IMR-90 (cell line): ENCODE data around the gene ORAI3. TPM values are rescaled to one million over a fixed set of nuclear protein-coding genes. Genes with fewer than 3 reads are reported as not detected.

Source experiments
- ATAC-seq: fragments of 200-7000 bp; cut with Tn5 transposase; 2 replicates; pipeline ENCODE4 v1.9.1; 2020; ENCODE audit warnings: low read depth, mild to moderate bottlenecking, moderate library complexity
- BruUV-seq: library from RNA; stranded (reverse); fragments of 400-500 nt; replicated peaks from 2 replicates; lab custom pipeline; 2021; lab: Mats Ljungman, UMichigan
- CTCF ChIA-PET: fragments of 300-600 bp; formaldehyde crosslinking; extraction: SDS; loops from one replicate; lab custom pipeline; 2021; ENCODE audit warnings: antibody characterized with exemption; lab: Yijun Ruan, JAX
- POLR2A ChIA-PET: fragments of 300-600 bp; sonication (Branson Sonifier 250); formaldehyde crosslinking; loops from one replicate; lab custom pipeline; 2022; ENCODE audit warnings: antibody characterized with exemption; ENCODE audit not compliant: unreplicated experiment; lab: Charles Lee
- DNase-seq: peaks from one replicate; pipeline ENCODE4 v3.0.0; 2013
- H2AFZ ChIP-seq: replicated peaks from 2 replicates; pipeline ENCODE3; 2013; ENCODE audit warnings: low read length, mild to moderate bottlenecking; ENCODE audit not compliant: poor library complexity
- H2AK5ac ChIP-seq: 2 replicates; pipeline ENCODE4 v1.6.1; 2013; ENCODE audit warnings: low read depth, low read length, inconsistent platforms
- H2AK9ac ChIP-seq: replicated peaks from 2 replicates; pipeline ENCODE3; 2013; ENCODE audit warnings: mild to moderate bottlenecking, low read depth, low read length, moderate library complexity; ENCODE audit not compliant: poor library complexity
- H2BK120ac ChIP-seq: 2 replicates; pipeline ENCODE4 v1.6.1; 2013; ENCODE audit warnings: low read depth, low read length, inconsistent platforms
- H2BK15ac ChIP-seq: 3 replicates; pipeline ENCODE4 v1.6.1; 2013; ENCODE audit warnings: low read depth, low read length, inconsistent platforms
- H2BK20ac ChIP-seq: 2 replicates; pipeline ENCODE4 v1.6.1; 2013; ENCODE audit warnings: low read depth, mild to moderate bottlenecking, inconsistent platforms, low read length, moderate library complexity
- H2BK5ac ChIP-seq: 2 replicates; pipeline ENCODE4 v1.6.1; 2013; ENCODE audit warnings: mild to moderate bottlenecking, low read depth, low read length, inconsistent platforms; ENCODE audit not compliant: poor library complexity, severe bottlenecking
- H3K14ac ChIP-seq: replicated peaks from 2 replicates; pipeline ENCODE4 v1.6.1; 2013; ENCODE audit warnings: low read depth, low read length, inconsistent platforms
- H3K18ac ChIP-seq: 2 replicates; pipeline ENCODE4 v1.6.1; 2013; ENCODE audit warnings: low read depth, low read length, control low read depth
- H3K23ac ChIP-seq: 2 replicates; pipeline ENCODE4 v1.6.1; 2013; ENCODE audit warnings: low read depth, low read length, inconsistent platforms
- H3K27ac ChIP-seq: 2 replicates; pipeline ENCODE4 v1.5.1; 2013; ENCODE audit warnings: mild to moderate bottlenecking, control low read depth, low read length; ENCODE audit not compliant: insufficient read depth
- H3K27me3 ChIP-seq: 2 replicates; pipeline ENCODE4 v1.6.1; 2013; ENCODE audit warnings: low read length; ENCODE audit not compliant: control insufficient read depth, insufficient read depth
- H3K36me3 ChIP-seq: 2 replicates; pipeline ENCODE4 v1.6.1; 2013; ENCODE audit warnings: low read length, mixed read lengths; ENCODE audit not compliant: control insufficient read depth, insufficient read depth
- H3K4ac ChIP-seq: 2 replicates; pipeline ENCODE4 v1.6.1; 2013; ENCODE audit warnings: low read depth, low read length, inconsistent platforms
- H3K4me1 ChIP-seq: 2 replicates; pipeline ENCODE4 v1.6.1; 2013; ENCODE audit warnings: low read length, mixed read lengths; ENCODE audit not compliant: control insufficient read depth, insufficient read depth
- H3K4me2 ChIP-seq: 2 replicates; pipeline ENCODE4 v1.6.1; 2013; ENCODE audit warnings: low read depth, mild to moderate bottlenecking, control low read depth, low read length, moderate library complexity
- H3K4me3 ChIP-seq: 2 replicates; pipeline ENCODE4 v1.5.1; 2013; ENCODE audit warnings: low read depth, mild to moderate bottlenecking, control low read depth, low read length, moderate library complexity; ENCODE audit not compliant: insufficient read depth
- H3K56ac ChIP-seq: 2 replicates; pipeline ENCODE4 v1.6.1; 2013; ENCODE audit warnings: low read length, inconsistent platforms; ENCODE audit not compliant: insufficient read depth; ENCODE audit errors: extremely low read depth
- H3K79me1 ChIP-seq, 2 experiments: 2 replicates each; pipeline ENCODE4 v1.6.1; 2013; ENCODE audit warnings: low read length in 2 of 2, inconsistent platforms in 1 of 2, low read depth in 1 of 2
- H3K9ac ChIP-seq: 2 replicates; pipeline ENCODE4 v1.6.1; 2013; ENCODE audit warnings: low read depth, low read length, control low read depth
- H3K9me1 ChIP-seq: 2 replicates; pipeline ENCODE4 v1.6.1; 2013; ENCODE audit warnings: low read length, inconsistent platforms; ENCODE audit not compliant: insufficient read depth
- H3K9me3 ChIP-seq: 2 replicates; pipeline ENCODE4 v1.6.1; 2013; ENCODE audit warnings: low read length; ENCODE audit not compliant: control insufficient read depth, insufficient read depth
- H4K20me1 ChIP-seq: 2 replicates; pipeline ENCODE4 v1.6.1; 2013; ENCODE audit warnings: low read length, inconsistent platforms; ENCODE audit not compliant: insufficient read depth
- H4K5ac ChIP-seq: 2 replicates; pipeline ENCODE4 v1.6.1; 2013; ENCODE audit warnings: mild to moderate bottlenecking, low read depth, low read length, control low read depth
- H4K8ac ChIP-seq, 2 experiments: 2 replicates each; pipeline ENCODE4 v1.6.1; 2013; ENCODE audit warnings: low read depth in 2 of 2, low read length in 2 of 2, control low read depth in 1 of 2, inconsistent platforms in 1 of 2
- H4K91ac ChIP-seq: 2 replicates; pipeline ENCODE4 v1.6.1; 2013; ENCODE audit warnings: low read depth, low read length, inconsistent platforms; ENCODE audit not compliant: insufficient read depth
- BHLHE40 ChIP-seq: fragments of 150-350 bp; IDR thresholded peaks from 2 replicates; pipeline ENCODE4 v1.6.1; 2016; ENCODE audit warnings: mild to moderate bottlenecking, low read depth, low read length
- CEBPB ChIP-seq: IDR thresholded peaks from 2 replicates; pipeline ENCODE4 v1.6.1; 2012; ENCODE audit warnings: low read depth, low read length, improper control_type of control experiment
- CHD1 ChIP-seq: IDR thresholded peaks from 2 replicates; pipeline ENCODE4 v1.6.1; 2012; ENCODE audit warnings: low read depth, low read length, improper control_type of control experiment
- FOS ChIP-seq: fragments of 150-350 bp; IDR thresholded peaks from 2 replicates; pipeline ENCODE4 v1.6.1; 2016; ENCODE audit warnings: low read depth, low read length
- MAFK ChIP-seq: IDR thresholded peaks from 2 replicates; pipeline ENCODE4 v1.6.1; 2012; ENCODE audit warnings: low read depth, low read length, improper control_type of control experiment
- MAZ ChIP-seq: IDR thresholded peaks from 2 replicates; pipeline ENCODE4 v1.6.1; 2012; ENCODE audit warnings: low read depth, mild to moderate bottlenecking, low read length, improper control_type of control experiment, moderate library complexity, borderline replicate concordance
- MXI1 ChIP-seq: IDR thresholded peaks from 2 replicates; pipeline ENCODE4 v1.6.1; 2012; ENCODE audit warnings: low read depth, mild to moderate bottlenecking, low read length, moderate library complexity, borderline replicate concordance
- NFE2L2 ChIP-seq: fragments of 150-350 bp; IDR thresholded peaks from 2 replicates; pipeline ENCODE4 v1.6.1; 2016; ENCODE audit warnings: low read depth, mild to moderate bottlenecking, low read length
- POLR2A ChIP-seq: IDR thresholded peaks from 2 replicates; pipeline ENCODE4 v1.6.1; 2012; ENCODE audit warnings: mild to moderate bottlenecking, low read depth, low read length
- RAD21 ChIP-seq: IDR thresholded peaks from 2 replicates; pipeline ENCODE4 v1.6.1; 2012; ENCODE audit warnings: low read length, improper control_type of control experiment
- RCOR1 ChIP-seq: IDR thresholded peaks from 2 replicates; pipeline ENCODE4 v1.6.1; 2012; ENCODE audit warnings: mild to moderate bottlenecking, low read length, improper control_type of control experiment; ENCODE audit not compliant: insufficient replicate concordance
- RFX5 ChIP-seq: IDR thresholded peaks from 2 replicates; pipeline ENCODE4 v1.8.0; 2012; ENCODE audit warnings: low read depth, mild to moderate bottlenecking, low read length, moderate library complexity
- SMC3 ChIP-seq: fragments of 150-350 bp; IDR thresholded peaks from 2 replicates; pipeline ENCODE4 v1.6.1; 2016; ENCODE audit warnings: low read depth, mild to moderate bottlenecking, antibody characterized with exemption, low read length, moderate library complexity
- WGBS, 2 experiments: methylation state at CpG; one replicate each; pipeline versions ENCODE4 v1.1.5 to v1.1.7; 2013; ENCODE audit warnings: missing lambda C conversion rate in 2 of 2; ENCODE audit not compliant: insufficient read length in 1 of 2; ENCODE audit errors: extremely low coverage in 2 of 2; 5-methylcytosine and 5-hydroxymethylcytosine counted together
- dilution Hi-C: fragments of 300-500 bp; cut with HindIII; formaldehyde crosslinking; loops from one replicate; pipeline ENCODE4 v1.14.3; 2018; ENCODE audit warnings: low sequenced_read_pairs; ENCODE audit not compliant: unreplicated experiment
- in situ Hi-C: fragments of 300-500 bp; cut with MboI; formaldehyde crosslinking; loops from 3 replicates; pipeline ENCODE4 v1.14.3; 2019; ENCODE audit warnings: low sequenced_read_pairs, inconsistent platforms, mixed read lengths
- intact Hi-C: fragments of 100-400 bp; cut with micrococcal nuclease; formaldehyde crosslinking; loops from 2 replicates; pipeline ENCODE4 v1.10.0; 2022
- polyA plus RNA-seq, 3 experiments: library from polyadenylated mRNA; depleted of rRNA; stranded (reverse); fragments of >200 nt; gene quantifications; 2 replicates each; pipeline ENCODE4 v1.2.3, GENCODE V29; 2012; ENCODE audit warnings: low replicate concordance in 1 of 3
- total RNA-seq: library from RNA; depleted of rRNA; stranded (reverse); fragments of >200 nt; gene quantifications from 2 replicates; pipeline ENCODE4 v1.2.3, GENCODE V29; 2012
- TF ChIP-seq, protein P1 (sequence below): fragments of 150-350 bp; IDR thresholded peaks from 2 replicates; pipeline ENCODE4 v1.6.1; 2017; ENCODE audit warnings: mild to moderate bottlenecking, antibody characterized with exemption, low read length, low read depth
- TF ChIP-seq, protein P2 (sequence below): conservative IDR thresholded peaks from 2 replicates; pipeline ENCODE4 v1.5.1; 2012; ENCODE audit warnings: mild to moderate bottlenecking, low read depth, low read length, improper control_type of control experiment
- TF ChIP-seq, protein P3 (sequence below): fragments of 150-350 bp; IDR thresholded peaks from 2 replicates; pipeline ENCODE4 v1.6.1; 2016; ENCODE audit warnings: low read depth, mild to moderate bottlenecking, low read length, moderate library complexity, borderline replicate concordance

Gene ORAI3
- total and polyA plus RNA-seq, 2 of the 4 experiments (the other 2 are of a cell fraction), result 6.8 to 16.9 TPM

DNA sequence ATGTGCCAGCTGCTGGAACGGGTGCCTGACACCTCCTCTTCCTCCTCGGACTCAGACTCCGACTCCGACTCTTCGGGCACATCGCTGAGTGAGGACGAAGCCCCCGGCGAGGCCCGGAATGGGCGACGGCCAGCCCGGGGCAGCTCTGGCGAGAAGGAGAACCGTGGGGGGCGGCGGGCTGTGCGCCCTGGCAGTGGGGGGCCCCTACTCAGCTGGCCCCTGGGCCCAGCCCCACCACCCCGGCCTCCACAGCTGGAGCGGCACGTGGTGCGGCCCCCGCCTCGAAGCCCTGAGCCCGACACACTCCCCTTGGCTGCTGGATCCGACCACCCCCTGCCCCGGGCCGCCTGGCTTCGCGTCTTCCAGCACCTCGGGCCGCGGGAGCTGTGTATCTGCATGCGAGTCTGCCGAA is 18.7 kb upstream of the ORAI3 start:
- CTCF ChIA-PET, result no interaction called here
- in situ Hi-C loops (no loop called here), dilution Hi-C loops (no loop called here), intact Hi-C loops (no loop called here)
- Histone ChIP-seq H3K4me2 (no peak overlapping the region), H3K36me3 (peaks cover 52% of the 10 kb centered on the region), H4K5ac (no peak overlapping the region), H3K9me1 (peaks cover 3% of the 10 kb centered on the region; the same call in 1 of the 2 replicates), H3K4me1 (no peaks in the 10 kb centered on the region), H2AK5ac (no peak overlapping the region), H2BK15ac (no peak overlapping the region), H3K4ac (no peak overlapping the region), H3K23ac (no peak overlapping the region), H4K20me1 (peaks cover 5% of the 10 kb centered on the region), H2AFZ (peak overlapping the region; percentile 10), H3K18ac (no peak overlapping the region), H3K9me3 (no peaks in the 10 kb centered on the region), H2AK9ac (no peak overlapping the region), H4K91ac (no peak overlapping the region), H2BK5ac (no peak overlapping the region), H3K4me3 (no peak overlapping the region), H4K8ac (no peak overlapping the region), H2BK20ac (no peak overlapping the region), H3K14ac (no peak overlapping the region), H2BK120ac (no peak overlapping the region), H3K27ac (no peak overlapping the region), H3K79me1 (peaks cover 0 to 37% of the 10 kb centered on the region in 2 experiments; a peak in 2 of 4 replicates), H3K27me3 (no peaks in the 10 kb centered on the region), H3K56ac (no peak overlapping the region), H3K9ac (no peak overlapping the region)
- TF ChIP-seq POLR2A (no peak), BHLHE40 (no peak), RCOR1 (no peak), RAD21 (no peak), SMC3 (no peak), RFX5 (no peak), MXI1 (no peak), MAZ (no peak), CEBPB (no peak), NFE2L2 (no peak), CHD1 (no peak), MAFK (no peak), FOS (no peak)
- TF ChIP-seq, protein P1, sequence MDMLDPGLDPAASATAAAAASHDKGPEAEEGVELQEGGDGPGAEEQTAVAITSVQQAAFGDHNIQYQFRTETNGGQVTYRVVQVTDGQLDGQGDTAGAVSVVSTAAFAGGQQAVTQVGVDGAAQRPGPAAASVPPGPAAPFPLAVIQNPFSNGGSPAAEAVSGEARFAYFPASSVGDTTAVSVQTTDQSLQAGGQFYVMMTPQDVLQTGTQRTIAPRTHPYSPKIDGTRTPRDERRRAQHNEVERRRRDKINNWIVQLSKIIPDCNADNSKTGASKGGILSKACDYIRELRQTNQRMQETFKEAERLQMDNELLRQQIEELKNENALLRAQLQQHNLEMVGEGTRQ, result no peak
- TF ChIP-seq, protein P2, sequence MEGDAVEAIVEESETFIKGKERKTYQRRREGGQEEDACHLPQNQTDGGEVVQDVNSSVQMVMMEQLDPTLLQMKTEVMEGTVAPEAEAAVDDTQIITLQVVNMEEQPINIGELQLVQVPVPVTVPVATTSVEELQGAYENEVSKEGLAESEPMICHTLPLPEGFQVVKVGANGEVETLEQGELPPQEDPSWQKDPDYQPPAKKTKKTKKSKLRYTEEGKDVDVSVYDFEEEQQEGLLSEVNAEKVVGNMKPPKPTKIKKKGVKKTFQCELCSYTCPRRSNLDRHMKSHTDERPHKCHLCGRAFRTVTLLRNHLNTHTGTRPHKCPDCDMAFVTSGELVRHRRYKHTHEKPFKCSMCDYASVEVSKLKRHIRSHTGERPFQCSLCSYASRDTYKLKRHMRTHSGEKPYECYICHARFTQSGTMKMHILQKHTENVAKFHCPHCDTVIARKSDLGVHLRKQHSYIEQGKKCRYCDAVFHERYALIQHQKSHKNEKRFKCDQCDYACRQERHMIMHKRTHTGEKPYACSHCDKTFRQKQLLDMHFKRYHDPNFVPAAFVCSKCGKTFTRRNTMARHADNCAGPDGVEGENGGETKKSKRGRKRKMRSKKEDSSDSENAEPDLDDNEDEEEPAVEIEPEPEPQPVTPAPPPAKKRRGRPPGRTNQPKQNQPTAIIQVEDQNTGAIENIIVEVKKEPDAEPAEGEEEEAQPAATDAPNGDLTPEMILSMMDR, result no peak
- TF ChIP-seq, protein P3, sequence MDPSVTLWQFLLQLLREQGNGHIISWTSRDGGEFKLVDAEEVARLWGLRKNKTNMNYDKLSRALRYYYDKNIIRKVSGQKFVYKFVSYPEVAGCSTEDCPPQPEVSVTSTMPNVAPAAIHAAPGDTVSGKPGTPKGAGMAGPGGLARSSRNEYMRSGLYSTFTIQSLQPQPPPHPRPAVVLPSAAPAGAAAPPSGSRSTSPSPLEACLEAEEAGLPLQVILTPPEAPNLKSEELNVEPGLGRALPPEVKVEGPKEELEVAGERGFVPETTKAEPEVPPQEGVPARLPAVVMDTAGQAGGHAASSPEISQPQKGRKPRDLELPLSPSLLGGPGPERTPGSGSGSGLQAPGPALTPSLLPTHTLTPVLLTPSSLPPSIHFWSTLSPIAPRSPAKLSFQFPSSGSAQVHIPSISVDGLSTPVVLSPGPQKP, result no peak
- POLR2A ChIA-PET, result no interaction called here
- ATAC-seq (no peak), DNase-seq (no peak)
- no TSS peak for BruUV-seq
- 98% methylated on average over 19 of the region's 35 CpGs; no CpG with 5 or more reads in 1 of the 2 experiments for WGBS, 2 experiments
